Measurements from ENCODE around the gene CCDC171. TPM values are rescaled to one million over a fixed set of nuclear protein-coding genes. Genes with fewer than 3 reads are reported as not detected.

Gene CCDC171
- polyA plus RNA-seq, 1 donor from 2014 or later = 9.1 TPM

DNA sequence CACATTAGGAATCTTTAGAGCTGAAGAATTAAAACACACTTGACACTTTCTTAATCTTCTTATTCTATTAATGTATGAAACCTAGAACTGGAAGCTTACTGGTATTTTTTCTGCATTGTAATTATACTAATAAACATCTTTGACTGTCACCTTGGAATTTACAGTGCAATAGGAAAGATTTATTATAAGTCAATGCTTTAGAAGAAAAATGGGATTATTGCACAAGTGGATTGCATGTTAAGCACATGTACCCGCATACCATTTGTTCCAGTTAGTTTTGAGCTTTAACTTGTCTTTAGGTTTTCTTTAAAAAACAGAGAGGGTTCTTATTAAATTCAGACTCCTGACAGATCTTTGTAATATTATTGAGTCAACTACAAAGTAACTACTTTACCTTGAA lies 278.5 kb downstream of the CCDC171 start:
- H3K36me3 ChIP-seq (ENCODE audit: insufficient read depth, low read length) = no peaks in the 10 kb centered on the region
- H3K4me3 ChIP-seq (ENCODE audit: low read length) = no peak overlapping the region
- no peaks in the 10 kb centered on the region for H3K9me3 ChIP-seq (ENCODE audit: low read length)
- H3K79me2 ChIP-seq (replicated peaks; ENCODE audit: insufficient read depth, low read length) = no peaks in the 10 kb centered on the region
- no peak overlapping the region for H3K4me2 ChIP-seq (ENCODE audit: low read length)
- TF ChIP-seq CTCF (IDR thresholded peaks at IDR 0.05; ENCODE audit: poor library complexity, severe bottlenecking) (no peak), POLR2AphosphoS5 (IDR thresholded peaks at IDR 0.05) (no peak), SMC3 (conservative IDR thresholded peaks at IDR 0.05; ENCODE audit: poor library complexity) (no peak), EZH2 (IDR thresholded peaks at IDR 0.05; ENCODE audit: borderline replicate concordance, insufficient read depth, low read length, poor library complexity, severe bottlenecking) (no peak), TAF1 (IDR thresholded peaks at IDR 0.05; ENCODE audit: low read depth) (no peak), RAD21 (conservative IDR thresholded peaks at IDR 0.05) (no peak), EP300 (conservative IDR thresholded peaks at IDR 0.05; ENCODE audit: poor library complexity, severe bottlenecking) (no peak), MXI1 (conservative IDR thresholded peaks at IDR 0.05; ENCODE audit: poor library complexity, severe bottlenecking) (no peak)
- TF ChIP-seq, protein P1, sequence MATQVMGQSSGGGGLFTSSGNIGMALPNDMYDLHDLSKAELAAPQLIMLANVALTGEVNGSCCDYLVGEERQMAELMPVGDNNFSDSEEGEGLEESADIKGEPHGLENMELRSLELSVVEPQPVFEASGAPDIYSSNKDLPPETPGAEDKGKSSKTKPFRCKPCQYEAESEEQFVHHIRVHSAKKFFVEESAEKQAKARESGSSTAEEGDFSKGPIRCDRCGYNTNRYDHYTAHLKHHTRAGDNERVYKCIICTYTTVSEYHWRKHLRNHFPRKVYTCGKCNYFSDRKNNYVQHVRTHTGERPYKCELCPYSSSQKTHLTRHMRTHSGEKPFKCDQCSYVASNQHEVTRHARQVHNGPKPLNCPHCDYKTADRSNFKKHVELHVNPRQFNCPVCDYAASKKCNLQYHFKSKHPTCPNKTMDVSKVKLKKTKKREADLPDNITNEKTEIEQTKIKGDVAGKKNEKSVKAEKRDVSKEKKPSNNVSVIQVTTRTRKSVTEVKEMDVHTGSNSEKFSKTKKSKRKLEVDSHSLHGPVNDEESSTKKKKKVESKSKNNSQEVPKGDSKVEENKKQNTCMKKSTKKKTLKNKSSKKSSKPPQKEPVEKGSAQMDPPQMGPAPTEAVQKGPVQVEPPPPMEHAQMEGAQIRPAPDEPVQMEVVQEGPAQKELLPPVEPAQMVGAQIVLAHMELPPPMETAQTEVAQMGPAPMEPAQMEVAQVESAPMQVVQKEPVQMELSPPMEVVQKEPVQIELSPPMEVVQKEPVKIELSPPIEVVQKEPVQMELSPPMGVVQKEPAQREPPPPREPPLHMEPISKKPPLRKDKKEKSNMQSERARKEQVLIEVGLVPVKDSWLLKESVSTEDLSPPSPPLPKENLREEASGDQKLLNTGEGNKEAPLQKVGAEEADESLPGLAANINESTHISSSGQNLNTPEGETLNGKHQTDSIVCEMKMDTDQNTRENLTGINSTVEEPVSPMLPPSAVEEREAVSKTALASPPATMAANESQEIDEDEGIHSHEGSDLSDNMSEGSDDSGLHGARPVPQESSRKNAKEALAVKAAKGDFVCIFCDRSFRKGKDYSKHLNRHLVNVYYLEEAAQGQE (IDR thresholded peaks at IDR 0.05; ENCODE audit: borderline replicate concordance) = no peak
- H3K27me3 ChIP-seq (ENCODE audit: insufficient read depth, low read depth, low read length) = no peaks in the 10 kb centered on the region
- no peak overlapping the region for H3K27ac ChIP-seq (ENCODE audit: low read length)
- no peaks in the 10 kb centered on the region for H4K20me1 ChIP-seq (ENCODE audit: insufficient read depth)
- no peak overlapping the region for H3K9ac ChIP-seq (ENCODE audit: low read length)
- H3F3A ChIP-seq (ENCODE audit: insufficient read depth, low read length, poor library complexity, severe bottlenecking) = no peaks in the 10 kb centered on the region
- H3K9me2 ChIP-seq (ENCODE audit: insufficient read depth, low read length) = no peaks in the 10 kb centered on the region
- H2AFZ ChIP-seq (ENCODE audit: low read depth, low read length) = no peak overlapping the region

- TF ChIP-seq, protein P1 (IDR thresholded peaks at IDR 0.05; ENCODE audit: borderline replicate concordance) = no peak
- TF ChIP-seq POLR2AphosphoS5 (IDR thresholded peaks at IDR 0.05) (no peak), EP300 (conservative IDR thresholded peaks at IDR 0.05; ENCODE audit: poor library complexity, severe bottlenecking) (no peak), MXI1 (conservative IDR thresholded peaks at IDR 0.05; ENCODE audit: poor library complexity, severe bottlenecking) (no peak), SMC3 (conservative IDR thresholded peaks at IDR 0.05; ENCODE audit: poor library complexity) (no peak), TAF1 (IDR thresholded peaks at IDR 0.05; ENCODE audit: low read depth) (no peak), EZH2 (IDR thresholded peaks at IDR 0.05; ENCODE audit: borderline replicate concordance, insufficient read depth, low read length, poor library complexity, severe bottlenecking) (no peak), RAD21 (conservative IDR thresholded peaks at IDR 0.05) (no peak), CTCF (IDR thresholded peaks at IDR 0.05; ENCODE audit: poor library complexity, severe bottlenecking) (no peak)
- Histone ChIP-seq H3K9me2 (ENCODE audit: insufficient read depth, low read length) (no peaks in the 10 kb centered on the region), H3K9ac (ENCODE audit: low read length) (no peak overlapping the region), H3K4me3 (ENCODE audit: low read length) (no peak overlapping the region), H3K27me3 (ENCODE audit: insufficient read depth, low read depth, low read length) (no peaks in the 10 kb centered on the region), H3K4me2 (ENCODE audit: low read length) (no peak overlapping the region), H2AFZ (ENCODE audit: low read depth, low read length) (no peak overlapping the region), H4K20me1 (ENCODE audit: insufficient read depth) (no peaks in the 10 kb centered on the region), H3K9me3 (ENCODE audit: low read length) (no peaks in the 10 kb centered on the region), H3K79me2 (replicated peaks; ENCODE audit: insufficient read depth, low read length) (no peaks in the 10 kb centered on the region), H3K27ac (ENCODE audit: low read length) (no peak overlapping the region), H3F3A (ENCODE audit: insufficient read depth, low read length, poor library complexity, severe bottlenecking) (no peaks in the 10 kb centered on the region), H3K36me3 (ENCODE audit: insufficient read depth, low read length) (no peaks in the 10 kb centered on the region)
Observed at GRCh38 chr9:15834541-15834940, 281.7 kb downstream of the CCDC171 start.
